ENCODE measurements around the gene TLL2.

TLL2 gene

GRCh38 chr10:96395931-96396877 lies 117.5 kb downstream of the TLL2 start:
- peak; percentile 26 to 49 for DNase-seq (ENCODE audit: low read depth in 2 of 2)

- no peak for DNase-seq (ENCODE audit: low read depth in 2 of 2)
These were observed 123.3 kb downstream of the TLL2 start for GRCh38 chr10:96390460-96390864.

- no peak for DNase-seq (ENCODE audit: low read depth in 2 of 2)
These were observed 123.9 kb downstream of the TLL2 start for GRCh38 chr10:96389785-96390184.

- DNase-seq (ENCODE audit: low read depth in 2 of 2), result no peak
These were observed 126.1 kb downstream of the TLL2 start for GRCh38 chr10:96387601-96388000.

- DNase-seq (ENCODE audit: low read depth in 2 of 2), result no peak
These were observed 126.6 kb downstream of the TLL2 start for GRCh38 chr10:96387161-96387560.

- DNase-seq (ENCODE audit: low read depth in 2 of 2), result no peak
These were observed 129.2 kb downstream of the TLL2 start for GRCh38 chr10:96384506-96384905.

- no peak for DNase-seq (ENCODE audit: low read depth in 2 of 2)
These were observed 132.9 kb downstream of the TLL2 start for GRCh38 chr10:96380821-96381220.

- no peak for DNase-seq (ENCODE audit: low read depth in 2 of 2)
These were observed 134.0 kb downstream of the TLL2 start for GRCh38 chr10:96379758-96380157.

- no peak for DNase-seq (ENCODE audit: low read depth in 2 of 2)
These were observed 135.0 kb downstream of the TLL2 start for GRCh38 chr10:96378741-96379140.

GRCh38 chr10:96377816-96378294 lies 135.9 kb downstream of the TLL2 start:
- no peak for DNase-seq (ENCODE audit: low read depth in 2 of 2)

- no peak for DNase-seq (ENCODE audit: low read depth in 2 of 2)
These were observed 137.2 kb downstream of the TLL2 start for GRCh38 chr10:96376483-96376882.

GRCh38 chr10:96374985-96375830 lies 138.5 kb downstream of the TLL2 start:
- DNase-seq (ENCODE audit: low read depth in 2 of 2), result peak; percentile 48 to 75

GRCh38 chr10:96374639-96374984 lies 139.1 kb downstream of the TLL2 start:
- no peak for DNase-seq (ENCODE audit: low read depth in 2 of 2)

- no peak for DNase-seq (ENCODE audit: low read depth in 2 of 2)
These were observed 139.7 kb downstream of the TLL2 start for GRCh38 chr10:96374004-96374403.

GRCh38 chr10:96371356-96371755 lies 142.4 kb downstream of the TLL2 start:
- no peak for DNase-seq (ENCODE audit: low read depth in 2 of 2)

- peak in 1 of 2 donors; percentile 20 for DNase-seq (ENCODE audit: low read depth in 2 of 2)
These were observed 143.1 kb downstream of the TLL2 start for GRCh38 chr10:96370584-96371157.

GRCh38 chr10:96369890-96370583 lies 143.7 kb downstream of the TLL2 start:
- no peak for DNase-seq (ENCODE audit: low read depth in 2 of 2)

GRCh38 chr10:96368971-96369370 lies 144.8 kb downstream of the TLL2 start:
- DNase-seq (ENCODE audit: low read depth in 2 of 2), result no peak

GRCh38 chr10:96367470-96367869 lies 146.3 kb downstream of the TLL2 start:
- DNase-seq (ENCODE audit: low read depth in 2 of 2), result no peak

- DNase-seq (ENCODE audit: low read depth in 2 of 2), result no peak
These were observed 147.2 kb downstream of the TLL2 start for GRCh38 chr10:96366508-96366907.

GRCh38 chr10:96365571-96365970 lies 148.2 kb downstream of the TLL2 start:
- no peak for DNase-seq (ENCODE audit: low read depth in 2 of 2)

- DNase-seq (ENCODE audit: low read depth in 2 of 2), result no peak
These were observed 153.0 kb downstream of the TLL2 start for GRCh38 chr10:96360766-96361165.

Data from stimulated activated CD4-positive, alpha-beta T cell treated with anti-CD3 and anti-CD28 coated beads, Interleukin-15, amount 100 ng/mL, for 48 hours (primary cell).